ENCODE measurements around the gene PPFIBP1. TPM values are rescaled to one million over a fixed set of nuclear protein-coding genes. Genes with fewer than 3 reads are reported as not detected.

PPFIBP1 gene
- total and polyA plus RNA-seq, 4 donors, result 13.6 to 150 (median 63.1) TPM

GRCh38 chr12:27561535-27562350 lies 37.7 kb downstream of the PPFIBP1 start:
- no peak for ATAC-seq (ENCODE audit: insufficient read depth, low FRiP score)
- no peaks in the 10 kb centered on the region for H3K9me3 ChIP-seq (ENCODE audit: control insufficient read depth in 4 of 4, insufficient read depth in 3 of 4, low read length in 3 of 4)
- H3K27me3 ChIP-seq (ENCODE audit: control insufficient read depth in 3 of 3, insufficient read depth in 3 of 3, low read length in 2 of 3), result no peaks in the 10 kb centered on the region
- DNase-seq, result peak in 2 of 3 donors; percentile 58 to 67
- H3K4me1 ChIP-seq (ENCODE audit: control insufficient read depth in 5 of 5, insufficient read depth in 5 of 5, low read length in 5 of 5), result peaks cover 5 to 46% (median 8%) of the 10 kb centered on the region in 5 donors
- peak overlapping the region in 1 of 2 donors; percentile 20 for H3K9ac ChIP-seq (ENCODE audit: insufficient read depth in 1 of 2, low read length in 2 of 2)
- TF ChIP-seq CTCF (IDR thresholded peaks at IDR 0.05; ENCODE audit: control extremely low read depth, extremely low read depth), result no peak
- peak overlapping the region in 1 of 2 donors; percentile 33 for H3K27ac ChIP-seq (ENCODE audit: low read depth in 1 of 2, low read length in 1 of 2)
- H3K4me3 ChIP-seq, result no peak overlapping the region
- 48 to 57% methylated on average over 6 of the region's 6 CpGs for WGBS, 2 donors
- H3K36me3 ChIP-seq (ENCODE audit: control insufficient read depth in 4 of 4, insufficient read depth in 4 of 4, low read length in 4 of 4), result no peaks in the 10 kb centered on the region

GRCh38 chr12:27564612-27565213 lies 40.7 kb downstream of the PPFIBP1 start:
- H3K27ac ChIP-seq (ENCODE audit: low read depth in 1 of 2, low read length in 1 of 2), result peak overlapping the region; percentile 11 to 17
- ATAC-seq (ENCODE audit: insufficient read depth, low FRiP score), result no peak
- whole genome bisulfite sequencing, 2 donors, result 60 to 61% methylated on average over 9 of the region's 9 CpGs

GRCh38 chr12:27566159-27566558 lies 42.2 kb downstream of the PPFIBP1 start:
- Histone ChIP-seq H3K27ac (ENCODE audit: low read depth in 1 of 2, low read length in 1 of 2) (peak overlapping the region in 1 of 2 donors; percentile 33), H3K4me1 (ENCODE audit: control insufficient read depth in 5 of 5, insufficient read depth in 5 of 5, low read length in 5 of 5) (peaks cover 4 to 36% (median 7%) of the 10 kb centered on the region in 5 donors), H3K9me3 (ENCODE audit: control insufficient read depth in 4 of 4, insufficient read depth in 3 of 4, low read length in 3 of 4) (no peaks in the 10 kb centered on the region), H3K36me3 (ENCODE audit: control insufficient read depth in 4 of 4, insufficient read depth in 4 of 4, low read length in 4 of 4) (no peaks in the 10 kb centered on the region), H3K4me3 (no peak overlapping the region), H3K27me3 (ENCODE audit: control insufficient read depth in 3 of 3, insufficient read depth in 3 of 3, low read length in 2 of 3) (no peaks in the 10 kb centered on the region), H3K9ac (ENCODE audit: insufficient read depth in 1 of 2, low read length in 2 of 2) (no peak overlapping the region)
- DNase-seq, result peak in 2 of 3 donors; percentile 52
- 90 to 91% methylated on average over 2 of the region's 2 CpGs for WGBS, 2 donors
- ATAC-seq (ENCODE audit: insufficient read depth, low FRiP score), result no peak
- TF ChIP-seq CTCF (IDR thresholded peaks at IDR 0.05; ENCODE audit: control extremely low read depth, extremely low read depth), result no peak

More at GRCh38 chr12:27564612-27565213, 40.7 kb downstream of the PPFIBP1 start:
- Histone ChIP-seq H3K9ac (ENCODE audit: insufficient read depth in 1 of 2, low read length in 2 of 2) (no peak overlapping the region), H3K4me1 (ENCODE audit: control insufficient read depth in 5 of 5, insufficient read depth in 5 of 5, low read length in 5 of 5) (peaks cover 4 to 44% (median 7%) of the 10 kb centered on the region in 5 donors), H3K36me3 (ENCODE audit: control insufficient read depth in 4 of 4, insufficient read depth in 4 of 4, low read length in 4 of 4) (no peaks in the 10 kb centered on the region), H3K9me3 (ENCODE audit: control insufficient read depth in 4 of 4, insufficient read depth in 3 of 4, low read length in 3 of 4) (no peaks in the 10 kb centered on the region), H3K27me3 (ENCODE audit: control insufficient read depth in 3 of 3, insufficient read depth in 3 of 3, low read length in 2 of 3) (no peaks in the 10 kb centered on the region), H3K4me3 (no peak overlapping the region)
- peak in 1 of 3 donors; percentile 20 for DNase-seq
- TF ChIP-seq CTCF (IDR thresholded peaks at IDR 0.05; ENCODE audit: control extremely low read depth, extremely low read depth), result no peak

All from lung (tissue), 12 donors.